T-helper 1 cell treated with Interleukin-12 subunit alpha and Interleukin-12 subunit beta and Interleukin-4 antibody, amounts not matched to agents 30 μg/mL and 1 μg/mL, for 36 hours (primary cell): ENCODE results near the gene TXLNA.
A peak's percentile ranks its signal among the peaks of the same experiment; 100 is the strongest.

ENCODE experiments used
- H3K27ac Mint-ChIP-seq: one replicate; pipeline ENCODE4 v1.8.0; 2021; ENCODE audit warnings: mild to moderate bottlenecking, mixed read lengths
- H3K27me3 Mint-ChIP-seq: one replicate; pipeline ENCODE4 v1.8.0; 2021; ENCODE audit warnings: low read depth, mixed read lengths
- H3K36me3 Mint-ChIP-seq: one replicate; pipeline ENCODE4 v1.8.0; 2021; ENCODE audit warnings: low read depth, mixed read lengths
- H3K4me1 Mint-ChIP-seq: one replicate; pipeline ENCODE4 v1.8.0; 2021; ENCODE audit warnings: low read depth, mixed read lengths
- H3K4me3 Mint-ChIP-seq: one replicate; pipeline ENCODE4 v1.8.0; 2021; ENCODE audit warnings: mild to moderate bottlenecking, moderate library complexity, mixed read lengths
- H3K9me3 Mint-ChIP-seq: one replicate; pipeline ENCODE4 v1.8.0; 2021; ENCODE audit warnings: mixed read lengths

The TXLNA gene

GRCh38 chr1:32178380-32179192 lies 889 bp upstream of the TXLNA start:
- no peaks in the 10 kb centered on the region for H3K9me3 Mint-ChIP-seq
- H3K36me3 Mint-ChIP-seq = peaks cover 30% of the 10 kb centered on the region
- H3K4me3 Mint-ChIP-seq = peak overlapping the region; percentile 92
- peaks cover 19% of the 10 kb centered on the region for H3K4me1 Mint-ChIP-seq
- peak overlapping the region; percentile 97 for H3K27ac Mint-ChIP-seq
- no peaks in the 10 kb centered on the region for H3K27me3 Mint-ChIP-seq

GRCh38 chr1:32179193-32179442 lies 357 bp upstream of the TXLNA start:
- Mint-ChIP-seq H3K27ac (peak overlapping the region; percentile 97), H3K9me3 (no peaks in the 10 kb centered on the region), H3K4me1 (peaks cover 23% of the 10 kb centered on the region), H3K36me3 (peaks cover 33% of the 10 kb centered on the region), H3K4me3 (peak overlapping the region; percentile 92), H3K27me3 (no peaks in the 10 kb centered on the region)

- Mint-ChIP-seq H3K27ac (peak overlapping the region; percentile 82), H3K27me3 (no peaks in the 10 kb centered on the region), H3K4me3 (peak overlapping the region; percentile 88), H3K4me1 (peaks cover 32% of the 10 kb centered on the region), H3K9me3 (no peaks in the 10 kb centered on the region), H3K36me3 (peaks cover 37% of the 10 kb centered on the region)
Measured at GRCh38 chr1:32180186-32181060, 948 bp downstream of the TXLNA start.

GRCh38 chr1:32181065-32181464 lies 1.6 kb downstream of the TXLNA start:
- Mint-ChIP-seq H3K36me3 (peaks cover 39% of the 10 kb centered on the region), H3K4me1 (peaks cover 34% of the 10 kb centered on the region), H3K27me3 (no peaks in the 10 kb centered on the region), H3K27ac (peak overlapping the region; percentile 82), H3K4me3 (peak overlapping the region; percentile 88), H3K9me3 (no peaks in the 10 kb centered on the region)

GRCh38 chr1:32181563-32181962 lies 2.1 kb downstream of the TXLNA start:
- Mint-ChIP-seq H3K36me3 (peaks cover 44% of the 10 kb centered on the region), H3K4me3 (peak overlapping the region; percentile 88), H3K27ac (peak overlapping the region; percentile 82), H3K27me3 (no peaks in the 10 kb centered on the region), H3K9me3 (no peaks in the 10 kb centered on the region), H3K4me1 (peaks cover 39% of the 10 kb centered on the region)

GRCh38 chr1:32182060-32182459 lies 2.6 kb downstream of the TXLNA start:
- Mint-ChIP-seq H3K36me3 (peaks cover 45% of the 10 kb centered on the region), H3K27me3 (no peaks in the 10 kb centered on the region), H3K27ac (peak overlapping the region; percentile 35), H3K4me3 (peak overlapping the region; percentile 56), H3K9me3 (no peaks in the 10 kb centered on the region), H3K4me1 (peaks cover 41% of the 10 kb centered on the region)

GRCh38 chr1:32184650-32185049 lies 5.2 kb downstream of the TXLNA start:
- H3K36me3 Mint-ChIP-seq = peaks cover 58% of the 10 kb centered on the region

GRCh38 chr1:32186077-32186476 lies 6.6 kb downstream of the TXLNA start:
- Mint-ChIP-seq H3K4me3 (peak overlapping the region; percentile 47), H3K36me3 (peaks cover 55% of the 10 kb centered on the region), H3K27ac (peak overlapping the region; percentile 83), H3K9me3 (no peaks in the 10 kb centered on the region), H3K27me3 (no peaks in the 10 kb centered on the region), H3K4me1 (peaks cover 39% of the 10 kb centered on the region)

More at GRCh38 chr1:32184650-32185049, 5.2 kb downstream of the TXLNA start:
- H3K4me3 Mint-ChIP-seq = peak overlapping the region; percentile 47
- H3K27me3 Mint-ChIP-seq = no peaks in the 10 kb centered on the region
- peak overlapping the region; percentile 13 for H3K27ac Mint-ChIP-seq
- no peaks in the 10 kb centered on the region for H3K9me3 Mint-ChIP-seq
- H3K4me1 Mint-ChIP-seq = peaks cover 44% of the 10 kb centered on the region

GRCh38 chr1:32186491-32186890 lies 7.0 kb downstream of the TXLNA start:
- peak overlapping the region; percentile 83 for H3K27ac Mint-ChIP-seq
- peak overlapping the region; percentile 47 for H3K4me3 Mint-ChIP-seq
- H3K9me3 Mint-ChIP-seq = no peaks in the 10 kb centered on the region
- H3K27me3 Mint-ChIP-seq = no peaks in the 10 kb centered on the region
- H3K36me3 Mint-ChIP-seq = peaks cover 52% of the 10 kb centered on the region
- H3K4me1 Mint-ChIP-seq = peaks cover 35% of the 10 kb centered on the region

- H3K4me3 Mint-ChIP-seq = no peak overlapping the region
- H3K36me3 Mint-ChIP-seq = peaks cover 57% of the 10 kb centered on the region
- peaks cover 31% of the 10 kb centered on the region for H3K4me1 Mint-ChIP-seq
- no peaks in the 10 kb centered on the region for H3K27me3 Mint-ChIP-seq
- no peak overlapping the region for H3K27ac Mint-ChIP-seq
- H3K9me3 Mint-ChIP-seq = no peaks in the 10 kb centered on the region
Measured at GRCh38 chr1:32187850-32188249, 8.4 kb downstream of the TXLNA start.

- H3K4me3 Mint-ChIP-seq = no peak overlapping the region
- H3K4me1 Mint-ChIP-seq = peaks cover 41% of the 10 kb centered on the region
- H3K27me3 Mint-ChIP-seq = no peaks in the 10 kb centered on the region
- peaks cover 73% of the 10 kb centered on the region for H3K36me3 Mint-ChIP-seq
- no peak overlapping the region for H3K27ac Mint-ChIP-seq
- H3K9me3 Mint-ChIP-seq = no peaks in the 10 kb centered on the region
Measured at GRCh38 chr1:32192220-32192948, 12.9 kb downstream of the TXLNA start.

- H3K27ac Mint-ChIP-seq = no peak overlapping the region
- H3K9me3 Mint-ChIP-seq = no peaks in the 10 kb centered on the region
- H3K4me1 Mint-ChIP-seq = peaks cover 47% of the 10 kb centered on the region
- peaks cover 65% of the 10 kb centered on the region for H3K36me3 Mint-ChIP-seq
- no peaks in the 10 kb centered on the region for H3K27me3 Mint-ChIP-seq
- no peak overlapping the region for H3K4me3 Mint-ChIP-seq
Measured at GRCh38 chr1:32194984-32195383, 15.5 kb downstream of the TXLNA start.

- no peaks in the 10 kb centered on the region for H3K9me3 Mint-ChIP-seq
Measured at GRCh38 chr1:32195531-32195930, 16.1 kb downstream of the TXLNA start.

GRCh38 chr1:32195972-32196823 lies 16.7 kb downstream of the TXLNA start:
- Mint-ChIP-seq H3K4me1 (peaks cover 52% of the 10 kb centered on the region), H3K27ac (peak overlapping the region; percentile 68), H3K9me3 (no peaks in the 10 kb centered on the region), H3K4me3 (peak overlapping the region; percentile 65), H3K36me3 (peaks cover 62% of the 10 kb centered on the region), H3K27me3 (no peaks in the 10 kb centered on the region)

More at GRCh38 chr1:32195531-32195930, 16.1 kb downstream of the TXLNA start:
- peaks cover 62% of the 10 kb centered on the region for H3K36me3 Mint-ChIP-seq
- no peaks in the 10 kb centered on the region for H3K27me3 Mint-ChIP-seq
- H3K4me1 Mint-ChIP-seq = peaks cover 52% of the 10 kb centered on the region
- no peak overlapping the region for H3K27ac Mint-ChIP-seq
- no peak overlapping the region for H3K4me3 Mint-ChIP-seq
